GM12872 (cell line): Measurements from ENCODE around the gene ETF1.

Experiments
- CTCF ChIP-seq: IDR thresholded peaks from 3 replicates; pipeline ENCODE4 v1.5.1; 2011; ENCODE audit warnings: low read depth, mild to moderate bottlenecking, low read length, moderate library complexity; ENCODE audit not compliant: insufficient read depth

Gene ETF1

DNA sequence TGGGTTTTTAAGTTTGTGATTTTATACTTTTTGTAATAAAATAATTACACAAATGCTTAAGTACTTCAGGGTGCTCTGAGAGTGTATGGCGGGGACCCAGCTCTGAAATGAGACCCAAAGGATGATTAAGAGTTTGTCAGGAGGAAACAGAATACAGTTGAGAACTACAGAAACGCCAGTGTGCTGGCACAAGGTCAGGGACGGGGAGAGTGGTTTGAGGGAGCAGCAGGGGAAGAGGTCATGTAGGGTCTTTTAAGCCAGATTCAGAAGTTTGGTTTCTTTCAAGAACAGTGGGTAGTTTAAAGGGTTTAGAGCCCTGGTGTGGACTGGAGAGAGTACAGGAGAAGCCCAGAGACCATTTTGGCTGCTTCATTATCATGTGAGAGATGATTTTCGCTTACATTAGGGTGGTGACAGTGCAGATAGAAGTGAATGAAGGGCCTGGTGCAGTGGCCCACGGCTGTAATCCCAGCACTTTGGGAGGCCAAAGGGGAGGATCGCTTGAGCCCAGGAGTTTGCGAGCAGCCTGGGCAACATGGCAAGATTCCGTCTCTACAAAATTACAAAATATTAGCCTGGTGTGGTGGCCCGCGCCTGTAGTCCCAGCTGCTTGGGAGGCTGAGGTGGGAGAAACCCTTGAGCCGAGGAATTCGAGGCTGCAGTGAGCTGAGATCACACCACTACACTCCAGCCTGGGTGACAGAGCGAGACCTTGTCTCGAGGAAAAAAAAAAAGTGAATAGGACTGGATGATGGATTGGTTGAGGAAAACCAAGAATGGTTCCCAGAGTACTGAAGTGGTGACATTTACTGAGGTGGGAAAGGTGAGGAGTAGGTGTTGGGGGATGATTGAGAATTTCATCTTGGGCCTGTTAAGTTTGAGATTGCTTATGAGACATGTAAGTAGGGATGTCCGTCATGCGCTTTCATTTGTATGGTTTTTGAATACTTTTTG, 1.4 kb upstream of the ETF1 start:
- TF ChIP-seq CTCF = no peak

- TF ChIP-seq CTCF = no peak
Measured at GRCh38 chr5:138543730-138544104, 681 bp upstream of the ETF1 start.

- TF ChIP-seq CTCF = peak; percentile 11; the same call in 1 of the 3 replicates
Measured at GRCh38 chr5:138542180-138542955, 668 bp downstream of the ETF1 start.

DNA sequence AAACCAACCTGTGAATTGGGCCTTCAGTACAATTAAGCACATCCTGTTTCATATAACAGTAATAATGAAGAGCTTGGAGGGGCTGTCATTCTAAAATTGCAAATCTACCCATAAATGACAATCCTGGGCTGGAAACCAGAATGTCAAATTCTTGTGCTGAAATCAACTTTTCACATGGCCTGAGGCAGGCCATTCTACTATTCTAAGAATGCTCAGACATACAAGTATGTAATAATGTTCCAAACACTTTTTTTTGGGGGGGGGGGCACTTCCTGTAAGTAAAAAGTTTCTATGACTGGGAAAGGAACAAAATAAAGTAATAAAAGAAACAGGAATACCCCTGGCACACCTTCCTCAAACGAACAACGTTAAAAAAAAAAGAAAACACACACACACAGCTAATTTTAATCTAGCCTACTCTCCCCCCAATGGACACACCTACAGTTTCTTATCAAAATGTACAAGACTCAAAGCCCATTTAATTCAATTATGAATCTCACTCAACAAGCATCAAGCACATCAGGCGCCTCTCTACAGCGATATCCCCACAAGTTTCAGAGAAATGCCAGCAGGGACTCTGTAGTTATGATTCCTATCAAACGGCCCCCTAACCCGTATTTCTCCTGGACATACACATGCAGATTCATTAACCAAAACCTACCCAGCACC, 1.4 kb downstream of the ETF1 start:
- no peak for TF ChIP-seq CTCF

GRCh38 chr5:138539791-138540190, 3.2 kb downstream of the ETF1 start:
- TF ChIP-seq CTCF = no peak

GRCh38 chr5:138538943-138539627, 4.0 kb downstream of the ETF1 start:
- TF ChIP-seq CTCF = no peak
